OCI-LY7 (cell line): ENCODE results near the gene MTHFSD.

Experiments used
- EZH2phosphoT487 ChIP-seq: fragments of 200-600 bp; sonication (generic); IDR thresholded peaks from 2 replicates; pipeline ENCODE4 v1.6.1; 2018; ENCODE audit warnings: low read depth, borderline replicate concordance, mild to moderate bottlenecking, mixed run types, antibody characterized with exemption, low read length, moderate library complexity, mixed read lengths
- TF ChIP-seq, protein P1 (sequence below): fragments of 200-600 bp; sonication (generic); conservative IDR thresholded peaks from 2 replicates; pipeline ENCODE4 v1.5.1; 2014; ENCODE audit warnings: mild to moderate bottlenecking, antibody characterized with exemption, low read length, moderate library complexity, mixed read lengths

GRCh38 chr16:86534779-86535615, 20.0 kb downstream of the MTHFSD start:
- no peak for TF ChIP-seq EZH2phosphoT487
- TF ChIP-seq, protein P1, sequence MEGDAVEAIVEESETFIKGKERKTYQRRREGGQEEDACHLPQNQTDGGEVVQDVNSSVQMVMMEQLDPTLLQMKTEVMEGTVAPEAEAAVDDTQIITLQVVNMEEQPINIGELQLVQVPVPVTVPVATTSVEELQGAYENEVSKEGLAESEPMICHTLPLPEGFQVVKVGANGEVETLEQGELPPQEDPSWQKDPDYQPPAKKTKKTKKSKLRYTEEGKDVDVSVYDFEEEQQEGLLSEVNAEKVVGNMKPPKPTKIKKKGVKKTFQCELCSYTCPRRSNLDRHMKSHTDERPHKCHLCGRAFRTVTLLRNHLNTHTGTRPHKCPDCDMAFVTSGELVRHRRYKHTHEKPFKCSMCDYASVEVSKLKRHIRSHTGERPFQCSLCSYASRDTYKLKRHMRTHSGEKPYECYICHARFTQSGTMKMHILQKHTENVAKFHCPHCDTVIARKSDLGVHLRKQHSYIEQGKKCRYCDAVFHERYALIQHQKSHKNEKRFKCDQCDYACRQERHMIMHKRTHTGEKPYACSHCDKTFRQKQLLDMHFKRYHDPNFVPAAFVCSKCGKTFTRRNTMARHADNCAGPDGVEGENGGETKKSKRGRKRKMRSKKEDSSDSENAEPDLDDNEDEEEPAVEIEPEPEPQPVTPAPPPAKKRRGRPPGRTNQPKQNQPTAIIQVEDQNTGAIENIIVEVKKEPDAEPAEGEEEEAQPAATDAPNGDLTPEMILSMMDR, result no peak
